Progenitor cell of endocrine pancreas (in vitro differentiated cells): ENCODE data around the gene CLDN4. TPM values are rescaled to one million over a fixed set of nuclear protein-coding genes. Genes with fewer than 3 reads are reported as not detected.
A peak's percentile ranks its signal among the peaks of the same experiment; 100 is the strongest.
"Not testable (repeated sequence)": the region's sequence is repeated elsewhere in the genome, so short reads cannot be mapped to it uniquely, and the experiment has no call there.

Experiments
- DNase-seq: peaks from one replicate; pipeline ENCODE4 v3.0.0; 2021; ENCODE audit warnings: low spot score; ENCODE audit not compliant: unreplicated experiment
- H3K27ac Mint-ChIP-seq: 2 replicates; pipeline ENCODE4 v1.8.0; 2021; ENCODE audit warnings: mild to moderate bottlenecking, moderate library complexity, mixed read lengths
- H3K27me3 Mint-ChIP-seq: 2 replicates; pipeline ENCODE4 v1.8.0; 2021; ENCODE audit warnings: mixed read lengths
- H3K36me3 Mint-ChIP-seq: 2 replicates; pipeline ENCODE4 v1.8.0; 2022; ENCODE audit warnings: mixed read lengths; ENCODE audit not compliant: insufficient read depth
- H3K4me1 Mint-ChIP-seq: 2 replicates; pipeline ENCODE4 v1.8.0; 2021; ENCODE audit warnings: low read depth, mixed read lengths
- H3K4me3 Mint-ChIP-seq: 2 replicates; pipeline ENCODE4 v1.8.0; 2021; ENCODE audit warnings: low read depth, mild to moderate bottlenecking, moderate library complexity, mixed read lengths
- H3K9me3 Mint-ChIP-seq: 2 replicates; pipeline ENCODE4 v1.8.0; 2021; ENCODE audit warnings: low read depth, mixed read lengths
- long read RNA-seq: library from polyadenylated mRNA; unstranded; transcript quantifications from one replicate; pipeline ENCODE4 v2.0.0, GENCODE V29; 2020
- total RNA-seq: library from RNA; stranded (reverse); gene quantifications from 2 replicates; pipeline ENCODE4 v1.2.1, GENCODE V29; 2021
- TF ChIP-seq, protein P1 (sequence below): fragments of 200-600 bp; sonication (generic); IDR thresholded peaks from one replicate; pipeline ENCODE4 v1.5.0; 2021; ENCODE audit warnings: antibody characterized with exemption, mild to moderate bottlenecking; ENCODE audit not compliant: unreplicated experiment

The CLDN4 gene, protein sequence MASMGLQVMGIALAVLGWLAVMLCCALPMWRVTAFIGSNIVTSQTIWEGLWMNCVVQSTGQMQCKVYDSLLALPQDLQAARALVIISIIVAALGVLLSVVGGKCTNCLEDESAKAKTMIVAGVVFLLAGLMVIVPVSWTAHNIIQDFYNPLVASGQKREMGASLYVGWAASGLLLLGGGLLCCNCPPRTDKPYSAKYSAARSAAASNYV
- total RNA-seq: 172 and 183 TPM in 2 replicates
- long read RNA-seq, transcript CLDN4-201 (1 exons, 1,831 nt): major isoform, 126 of 126 reads
- long read RNA-seq, partial matches to known transcripts: 0 of 126 reads
- long read RNA-seq, other reads (novel, unspliced or antisense): 0 of 126 reads

DNA sequence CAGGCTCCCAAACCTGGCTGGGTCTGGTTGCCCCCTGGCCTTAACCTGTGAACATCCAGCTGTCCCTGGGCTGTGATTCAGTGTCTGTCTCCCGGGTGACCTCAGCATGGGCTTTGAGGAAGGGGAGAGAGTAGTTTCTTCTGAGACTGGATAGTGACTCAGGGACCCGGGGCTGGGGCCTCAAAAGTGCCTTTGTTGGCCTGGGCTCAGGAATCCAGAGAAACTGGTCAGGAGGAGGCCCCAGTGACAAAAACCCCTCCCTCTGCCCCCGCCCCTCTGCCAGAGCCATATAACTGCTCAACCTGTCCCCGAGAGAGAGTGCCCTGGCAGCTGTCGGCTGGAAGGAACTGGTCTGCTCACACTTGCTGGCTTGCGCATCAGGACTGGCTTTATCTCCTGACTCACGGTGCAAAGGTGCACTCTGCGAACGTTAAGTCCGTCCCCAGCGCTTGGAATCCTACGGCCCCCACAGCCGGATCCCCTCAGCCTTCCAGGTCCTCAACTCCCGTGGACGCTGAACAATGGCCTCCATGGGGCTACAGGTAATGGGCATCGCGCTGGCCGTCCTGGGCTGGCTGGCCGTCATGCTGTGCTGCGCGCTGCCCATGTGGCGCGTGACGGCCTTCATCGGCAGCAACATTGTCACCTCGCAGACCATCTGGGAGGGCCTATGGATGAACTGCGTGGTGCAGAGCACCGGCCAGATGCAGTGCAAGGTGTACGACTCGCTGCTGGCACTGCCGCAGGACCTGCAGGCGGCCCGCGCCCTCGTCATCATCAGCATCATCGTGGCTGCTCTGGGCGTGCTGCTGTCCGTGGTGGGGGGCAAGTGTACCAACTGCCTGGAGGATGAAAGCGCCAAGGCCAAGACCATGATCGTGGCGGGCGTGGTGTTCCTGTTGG is at the start of gene CLDN4:
Gene CLDN4, plus strand, starts transcription at position 316 of the 903 bp plus-strand sequence. Its CDS starts 206 bp downstream, at position 522.
- Mint-ChIP-seq H3K4me3 (peak within 1 kb of the TSS; percentile 85), H3K27ac (peak within 1 kb of the TSS; percentile 99), H3K4me1 (peaks cover 54% of the 10 kb centered on the region), H3K27me3 (peaks cover 2% of the 10 kb centered on the region), H3K36me3 (peaks cover 2% of the 10 kb centered on the region), H3K9me3 (no peaks in the 10 kb centered on the region)
- DNase-seq: peak; percentile 81
- TF ChIP-seq, protein P1, sequence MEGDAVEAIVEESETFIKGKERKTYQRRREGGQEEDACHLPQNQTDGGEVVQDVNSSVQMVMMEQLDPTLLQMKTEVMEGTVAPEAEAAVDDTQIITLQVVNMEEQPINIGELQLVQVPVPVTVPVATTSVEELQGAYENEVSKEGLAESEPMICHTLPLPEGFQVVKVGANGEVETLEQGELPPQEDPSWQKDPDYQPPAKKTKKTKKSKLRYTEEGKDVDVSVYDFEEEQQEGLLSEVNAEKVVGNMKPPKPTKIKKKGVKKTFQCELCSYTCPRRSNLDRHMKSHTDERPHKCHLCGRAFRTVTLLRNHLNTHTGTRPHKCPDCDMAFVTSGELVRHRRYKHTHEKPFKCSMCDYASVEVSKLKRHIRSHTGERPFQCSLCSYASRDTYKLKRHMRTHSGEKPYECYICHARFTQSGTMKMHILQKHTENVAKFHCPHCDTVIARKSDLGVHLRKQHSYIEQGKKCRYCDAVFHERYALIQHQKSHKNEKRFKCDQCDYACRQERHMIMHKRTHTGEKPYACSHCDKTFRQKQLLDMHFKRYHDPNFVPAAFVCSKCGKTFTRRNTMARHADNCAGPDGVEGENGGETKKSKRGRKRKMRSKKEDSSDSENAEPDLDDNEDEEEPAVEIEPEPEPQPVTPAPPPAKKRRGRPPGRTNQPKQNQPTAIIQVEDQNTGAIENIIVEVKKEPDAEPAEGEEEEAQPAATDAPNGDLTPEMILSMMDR: no peak

DNA sequence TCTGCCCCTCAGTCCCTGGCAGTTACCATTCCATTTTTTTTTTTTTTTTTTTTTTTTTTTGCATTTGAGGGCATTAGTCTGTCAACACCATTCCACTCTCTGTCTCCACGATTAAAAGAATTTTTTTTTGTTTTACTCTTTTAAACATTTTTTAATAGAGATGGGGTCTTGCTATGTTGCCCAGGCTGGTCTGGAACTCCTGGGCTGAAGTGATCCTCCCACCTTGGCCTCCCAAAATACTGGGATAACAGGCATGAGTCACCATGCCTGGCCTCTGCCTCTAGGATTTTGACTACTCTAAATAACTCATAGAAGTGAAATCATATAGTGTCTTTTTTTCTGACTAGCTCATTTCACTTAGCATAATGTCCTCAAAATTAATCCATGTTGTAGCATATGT is 44.2 kb upstream of the CLDN4 start:
- Mint-ChIP-seq H3K4me1 (no peaks in the 10 kb centered on the region), H3K9me3 (peaks cover 3% of the 10 kb centered on the region), H3K27ac (no peak overlapping the region), H3K4me3 (no peak overlapping the region), H3K36me3 (peaks cover 3% of the 10 kb centered on the region), H3K27me3 (peaks cover 4% of the 10 kb centered on the region)
- TF ChIP-seq, protein P1: no peak
- DNase-seq: no peak

DNA sequence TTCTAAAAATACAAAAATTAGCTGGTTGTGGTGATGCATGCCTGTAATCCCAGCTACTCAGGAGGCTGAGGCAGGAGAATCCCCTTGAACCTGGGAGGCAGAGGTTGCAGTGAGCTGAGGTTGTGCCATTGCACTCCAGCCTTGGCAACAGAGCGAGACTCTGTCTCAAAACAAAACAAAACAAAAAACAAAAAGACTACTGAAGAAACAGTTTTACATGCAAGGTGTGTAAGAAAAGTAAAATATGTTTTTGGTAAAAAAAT is 43.1 kb upstream of the CLDN4 start:
- H3K4me1 Mint-ChIP-seq, H3K36me3 Mint-ChIP-seq, H3K4me3 Mint-ChIP-seq, H3K9me3 Mint-ChIP-seq, H3K27me3 Mint-ChIP-seq, H3K27ac Mint-ChIP-seq, DNase-seq: not testable (repeated sequence)

DNA sequence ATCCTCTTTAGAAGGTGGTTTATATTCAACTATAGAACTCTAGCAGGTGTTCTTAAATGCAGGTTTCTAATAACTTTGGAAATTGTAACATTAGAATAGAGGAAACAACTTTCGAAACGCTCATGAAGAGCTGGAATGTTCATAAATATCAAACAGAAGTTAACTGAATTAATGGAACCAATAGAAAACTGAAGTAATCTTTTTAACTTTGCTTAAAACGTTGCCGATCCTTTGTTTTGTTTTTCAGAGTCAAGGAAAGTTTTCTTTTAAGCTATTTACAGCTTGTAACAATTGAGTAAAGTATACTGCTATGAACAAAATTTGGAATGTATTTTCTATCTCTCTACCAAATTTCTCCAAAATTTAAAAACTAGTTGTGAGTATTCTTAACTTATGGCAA is 41.7 kb upstream of the CLDN4 start:
- TF ChIP-seq, protein P1: no peak
- Mint-ChIP-seq H3K36me3 (peaks cover 2% of the 10 kb centered on the region), H3K4me1 (peaks cover 9% of the 10 kb centered on the region), H3K4me3 (no peak overlapping the region), H3K27me3 (peaks cover 6% of the 10 kb centered on the region), H3K9me3 (peaks cover 6% of the 10 kb centered on the region), H3K27ac (no peak overlapping the region)
- DNase-seq: no peak

DNA sequence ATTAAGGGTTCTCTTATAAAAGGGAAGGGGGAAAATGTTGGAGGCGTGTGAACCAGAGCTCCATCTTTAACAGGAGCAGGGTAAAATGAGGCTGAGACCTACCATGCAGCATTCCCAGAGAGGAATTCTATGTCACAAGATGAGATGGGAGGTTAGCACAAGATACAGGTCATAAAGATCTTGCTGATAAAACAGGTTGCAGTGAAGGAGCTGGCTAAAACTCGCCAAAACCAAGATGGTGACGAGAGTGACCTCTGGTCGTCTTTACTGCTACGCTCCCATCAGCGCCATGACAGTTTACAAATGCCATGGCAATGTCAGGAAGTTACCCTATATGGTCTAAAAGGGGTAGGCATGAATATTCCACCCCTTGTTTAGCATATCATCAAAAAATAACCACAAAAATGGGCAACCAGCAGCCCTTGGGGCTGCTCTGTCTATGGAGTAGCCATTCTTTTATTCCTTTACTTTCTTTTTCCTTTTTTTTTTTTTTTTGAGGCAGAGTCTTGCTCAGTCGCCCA is 39.6 kb upstream of the CLDN4 start:
- not testable (repeated sequence) for H3K9me3 Mint-ChIP-seq, H3K36me3 Mint-ChIP-seq, H3K4me3 Mint-ChIP-seq, H3K27ac Mint-ChIP-seq, H3K27me3 Mint-ChIP-seq, DNase-seq
- peaks cover 14% of the 10 kb centered on the region for H3K4me1 Mint-ChIP-seq

DNA sequence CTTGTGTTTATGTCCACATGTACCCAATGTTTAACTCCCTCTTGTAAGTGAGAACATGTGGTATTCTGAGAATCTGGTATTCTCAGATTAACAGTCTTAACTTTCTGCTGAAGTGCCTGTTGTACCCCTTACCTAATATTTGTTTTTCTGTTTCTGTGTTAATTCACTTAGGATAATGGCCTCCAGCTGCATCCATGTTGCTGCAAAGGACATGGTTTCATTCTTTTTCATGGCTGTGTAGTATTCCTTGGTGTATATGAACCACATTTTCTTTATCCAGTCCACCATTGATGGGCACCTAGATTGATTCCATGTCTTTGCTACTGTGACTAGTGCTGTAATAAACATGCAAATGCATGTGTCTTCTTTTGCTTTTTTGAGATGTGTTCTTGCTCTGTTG is 35.6 kb upstream of the CLDN4 start:
- H3K9me3 Mint-ChIP-seq, H3K4me3 Mint-ChIP-seq, DNase-seq, H3K36me3 Mint-ChIP-seq, H3K27ac Mint-ChIP-seq: not testable (repeated sequence)
- peaks cover 14% of the 10 kb centered on the region for H3K4me1 Mint-ChIP-seq
- H3K27me3 Mint-ChIP-seq: peaks cover 21% of the 10 kb centered on the region

DNA sequence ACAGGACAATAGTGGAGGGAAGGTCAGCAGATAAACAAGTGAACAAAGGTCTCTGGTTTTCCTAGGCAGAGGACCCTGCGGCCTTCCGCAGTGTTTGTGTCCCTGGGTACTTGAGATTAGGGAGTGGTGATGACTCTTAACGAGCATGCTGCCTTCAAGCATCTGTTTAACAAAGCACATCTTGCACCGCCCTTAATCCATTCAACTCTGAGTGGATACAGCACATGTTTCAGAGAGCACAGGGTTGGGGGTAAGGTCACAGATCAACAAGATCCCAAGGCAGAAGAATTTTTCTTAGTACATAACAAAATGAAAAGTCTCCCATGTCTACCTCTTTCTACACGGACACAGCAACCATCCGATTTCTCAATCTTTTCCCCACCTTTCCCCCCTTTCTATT is 34.1 kb upstream of the CLDN4 start:
- not testable (repeated sequence) for H3K4me3 Mint-ChIP-seq, H3K36me3 Mint-ChIP-seq, H3K27ac Mint-ChIP-seq, DNase-seq, H3K9me3 Mint-ChIP-seq
- peaks cover 23% of the 10 kb centered on the region for H3K27me3 Mint-ChIP-seq
- peaks cover 14% of the 10 kb centered on the region for H3K4me1 Mint-ChIP-seq

DNA sequence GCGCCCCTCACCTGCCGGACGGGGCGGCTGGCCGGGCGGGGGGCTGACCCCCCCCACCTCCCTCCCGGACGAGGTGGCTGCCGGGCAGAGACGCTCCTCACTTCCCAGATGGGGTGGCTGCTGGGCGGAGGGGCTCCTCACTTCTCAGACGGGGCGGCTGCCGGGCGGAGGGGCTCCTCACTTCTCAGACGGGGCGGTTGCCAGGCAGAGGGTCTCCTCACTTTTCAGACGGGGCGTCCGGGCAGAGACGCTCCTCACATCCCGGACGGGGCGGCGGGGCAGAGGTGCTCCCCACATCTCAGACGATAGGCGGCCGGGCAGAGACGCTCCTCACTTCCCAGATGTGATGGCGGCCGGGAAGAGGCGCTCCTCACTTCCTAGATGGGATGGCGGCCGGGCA is 33.6 kb upstream of the CLDN4 start:
- Mint-ChIP-seq H3K4me1 (peaks cover 14% of the 10 kb centered on the region), H3K27me3 (peaks cover 20% of the 10 kb centered on the region)
- not testable (repeated sequence) for H3K36me3 Mint-ChIP-seq, H3K27ac Mint-ChIP-seq, H3K4me3 Mint-ChIP-seq, H3K9me3 Mint-ChIP-seq, DNase-seq
